Measurements from ENCODE around the gene CTCFL.

CTCFL gene

GRCh38 chr20:57450419-57450818 lies 74.5 kb downstream of the CTCFL start:
- in situ Hi-C loops (cut with MboI; ENCODE audit: low sequenced_read_pairs) = no loop called here

GRCh38 chr20:57449398-57450354 lies 75.3 kb downstream of the CTCFL start:
- in situ Hi-C loops (cut with MboI; ENCODE audit: low sequenced_read_pairs) = no loop called here

GRCh38 chr20:57448764-57449354 lies 76.1 kb downstream of the CTCFL start:
- in situ Hi-C loops (cut with MboI; ENCODE audit: low sequenced_read_pairs) = no loop called here
